ENCODE measurements around the gene COL9A3. TPM values are rescaled to one million over a fixed set of nuclear protein-coding genes. Genes with fewer than 3 reads are reported as not detected.

COL9A3 gene
- total and polyA plus RNA-seq, 12 donors = 0.45 to 15.2 (median 2.3) TPM

GRCh38 chr20:62832951-62833391 is 16.1 kb downstream of the COL9A3 start:
- no peak for TF ChIP-seq CTCF (IDR thresholded peaks at IDR 0.05)
- peak in 1 of 2 donors; percentile 13 for DNase-seq
- H3K36me3 ChIP-seq = no peaks in the 10 kb centered on the region
- WGBS, 2 donors = 64 to 76% methylated on average over 14 of the region's 14 CpGs
- peak overlapping the region in 1 of 10 donors; percentile 24 for H3K4me3 ChIP-seq
- no peak overlapping the region for H3K27ac ChIP-seq
- no peaks in the 10 kb centered on the region for H3K9me3 ChIP-seq
- intact Hi-C loops (cut with DNase I) = no loop called here
- ATAC-seq = peak in 1 of 8 donors; percentile 8
- H3K4me1 ChIP-seq = peaks cover 0 to 12% (median 0%) of the 10 kb centered on the region in 9 donors
- peaks cover 0 to 5% (median 0%) of the 10 kb centered on the region in 7 donors for H3K27me3 ChIP-seq

GRCh38 chr20:62834967-62835730 is 18.3 kb downstream of the COL9A3 start:
- H3K9me3 ChIP-seq = no peaks in the 10 kb centered on the region
- WGBS, 2 donors = 89 to 90% methylated on average over 24 of the region's 24 CpGs
- H3K36me3 ChIP-seq = no peaks in the 10 kb centered on the region
- intact Hi-C loops (cut with DNase I) = no loop called here
- H3K4me1 ChIP-seq = peaks cover 0 to 14% (median 0%) of the 10 kb centered on the region in 9 donors
- ATAC-seq (no peak), DNase-seq (no peak)
- H3K27ac ChIP-seq = no peak overlapping the region
- H3K27me3 ChIP-seq = peaks cover 0 to 5% (median 0%) of the 10 kb centered on the region in 7 donors
- H3K4me3 ChIP-seq = no peak overlapping the region
- no peak for TF ChIP-seq CTCF (IDR thresholded peaks at IDR 0.05)

- Histone ChIP-seq H3K4me1 (peaks cover 0 to 14% (median 0%) of the 10 kb centered on the region in 9 donors), H3K36me3 (no peaks in the 10 kb centered on the region), H3K9me3 (no peaks in the 10 kb centered on the region), H3K4me3 (peak overlapping the region in 1 of 10 donors; percentile 10), H3K27ac (no peak overlapping the region), H3K27me3 (peaks cover 0 to 5% (median 0%) of the 10 kb centered on the region in 7 donors)
- intact Hi-C loops (cut with DNase I) = no loop called here
- 72 to 73% methylated on average over 51 to 52 of the region's 52 CpGs for WGBS, 2 donors
- DNase-seq (peak in 1 of 2 donors; percentile 14), ATAC-seq (peak in 2 of 8 donors; percentile 17 to 26)
- TF ChIP-seq CTCF (IDR thresholded peaks at IDR 0.05) = no peak
Observed at GRCh38 chr20:62835931-62836861, 19.3 kb downstream of the COL9A3 start.

- WGBS, 2 donors = 92 to 93% methylated on average over 19 of the region's 19 CpGs
- no peaks in the 10 kb centered on the region for H3K36me3 ChIP-seq
- no peak for TF ChIP-seq CTCF (IDR thresholded peaks at IDR 0.05)
- peaks cover 0 to 10% (median 0%) of the 10 kb centered on the region in 9 donors for H3K4me1 ChIP-seq
- intact Hi-C loops (cut with DNase I) = no loop called here
- DNase-seq = no peak
- peaks cover 0 to 5% (median 0%) of the 10 kb centered on the region in 7 donors for H3K27me3 ChIP-seq
- no peaks in the 10 kb centered on the region for H3K9me3 ChIP-seq
- no peak for ATAC-seq
- H3K4me3 ChIP-seq = no peak overlapping the region
- no peak overlapping the region for H3K27ac ChIP-seq
Observed at GRCh38 chr20:62836967-62837490, 20.2 kb downstream of the COL9A3 start.

Data from heart right ventricle (tissue), 16 donors.